IMR-90 (cell line): ENCODE data around the gene CYP2R1. TPM values are rescaled to one million over a fixed set of nuclear protein-coding genes. Genes with fewer than 3 reads are reported as not detected.
A peak's percentile ranks its signal among the peaks of the same experiment; 100 is the strongest.

Source experiments
- ATAC-seq: fragments of 200-7000 bp; cut with Tn5 transposase; 2 replicates; pipeline ENCODE4 v1.9.1; 2020; ENCODE audit warnings: low read depth, mild to moderate bottlenecking, moderate library complexity
- BruUV-seq: library from RNA; stranded (reverse); fragments of 400-500 nt; replicated peaks from 2 replicates; lab custom pipeline; 2021; lab: Mats Ljungman, UMichigan
- CTCF ChIA-PET: fragments of 300-600 bp; formaldehyde crosslinking; extraction: SDS; loops from one replicate; lab custom pipeline; 2021; ENCODE audit warnings: antibody characterized with exemption; lab: Yijun Ruan, JAX
- POLR2A ChIA-PET: fragments of 300-600 bp; sonication (Branson Sonifier 250); formaldehyde crosslinking; loops from one replicate; lab custom pipeline; 2022; ENCODE audit warnings: antibody characterized with exemption; ENCODE audit not compliant: unreplicated experiment; lab: Charles Lee
- DNase-seq: peaks from one replicate; pipeline ENCODE4 v3.0.0; 2013
- H2AFZ ChIP-seq: replicated peaks from 2 replicates; pipeline ENCODE3; 2013; ENCODE audit warnings: low read length, mild to moderate bottlenecking; ENCODE audit not compliant: poor library complexity
- H2AK5ac ChIP-seq: 2 replicates; pipeline ENCODE4 v1.6.1; 2013; ENCODE audit warnings: low read depth, low read length, inconsistent platforms
- H2AK9ac ChIP-seq: replicated peaks from 2 replicates; pipeline ENCODE3; 2013; ENCODE audit warnings: mild to moderate bottlenecking, low read depth, low read length, moderate library complexity; ENCODE audit not compliant: poor library complexity
- H2BK120ac ChIP-seq: 2 replicates; pipeline ENCODE4 v1.6.1; 2013; ENCODE audit warnings: low read depth, low read length, inconsistent platforms
- H2BK15ac ChIP-seq: 3 replicates; pipeline ENCODE4 v1.6.1; 2013; ENCODE audit warnings: low read depth, low read length, inconsistent platforms
- H2BK20ac ChIP-seq: 2 replicates; pipeline ENCODE4 v1.6.1; 2013; ENCODE audit warnings: low read depth, mild to moderate bottlenecking, inconsistent platforms, low read length, moderate library complexity
- H2BK5ac ChIP-seq: 2 replicates; pipeline ENCODE4 v1.6.1; 2013; ENCODE audit warnings: mild to moderate bottlenecking, low read depth, low read length, inconsistent platforms; ENCODE audit not compliant: poor library complexity, severe bottlenecking
- H3K14ac ChIP-seq: replicated peaks from 2 replicates; pipeline ENCODE4 v1.6.1; 2013; ENCODE audit warnings: low read depth, low read length, inconsistent platforms
- H3K18ac ChIP-seq: 2 replicates; pipeline ENCODE4 v1.6.1; 2013; ENCODE audit warnings: low read depth, low read length, control low read depth
- H3K23ac ChIP-seq: 2 replicates; pipeline ENCODE4 v1.6.1; 2013; ENCODE audit warnings: low read depth, low read length, inconsistent platforms
- H3K27ac ChIP-seq: 2 replicates; pipeline ENCODE4 v1.5.1; 2013; ENCODE audit warnings: mild to moderate bottlenecking, control low read depth, low read length; ENCODE audit not compliant: insufficient read depth
- H3K27me3 ChIP-seq: 2 replicates; pipeline ENCODE4 v1.6.1; 2013; ENCODE audit warnings: low read length; ENCODE audit not compliant: control insufficient read depth, insufficient read depth
- H3K36me3 ChIP-seq: 2 replicates; pipeline ENCODE4 v1.6.1; 2013; ENCODE audit warnings: low read length, mixed read lengths; ENCODE audit not compliant: control insufficient read depth, insufficient read depth
- H3K4ac ChIP-seq: 2 replicates; pipeline ENCODE4 v1.6.1; 2013; ENCODE audit warnings: low read depth, low read length, inconsistent platforms
- H3K4me1 ChIP-seq: 2 replicates; pipeline ENCODE4 v1.6.1; 2013; ENCODE audit warnings: low read length, mixed read lengths; ENCODE audit not compliant: control insufficient read depth, insufficient read depth
- H3K4me2 ChIP-seq: 2 replicates; pipeline ENCODE4 v1.6.1; 2013; ENCODE audit warnings: low read depth, mild to moderate bottlenecking, control low read depth, low read length, moderate library complexity
- H3K4me3 ChIP-seq: 2 replicates; pipeline ENCODE4 v1.5.1; 2013; ENCODE audit warnings: low read depth, mild to moderate bottlenecking, control low read depth, low read length, moderate library complexity; ENCODE audit not compliant: insufficient read depth
- H3K56ac ChIP-seq: 2 replicates; pipeline ENCODE4 v1.6.1; 2013; ENCODE audit warnings: low read length, inconsistent platforms; ENCODE audit not compliant: insufficient read depth; ENCODE audit errors: extremely low read depth
- H3K79me1 ChIP-seq, 2 experiments: 2 replicates each; pipeline ENCODE4 v1.6.1; 2013; ENCODE audit warnings: low read length in 2 of 2, inconsistent platforms in 1 of 2, low read depth in 1 of 2
- H3K9ac ChIP-seq: 2 replicates; pipeline ENCODE4 v1.6.1; 2013; ENCODE audit warnings: low read depth, low read length, control low read depth
- H3K9me1 ChIP-seq: 2 replicates; pipeline ENCODE4 v1.6.1; 2013; ENCODE audit warnings: low read length, inconsistent platforms; ENCODE audit not compliant: insufficient read depth
- H3K9me3 ChIP-seq: 2 replicates; pipeline ENCODE4 v1.6.1; 2013; ENCODE audit warnings: low read length; ENCODE audit not compliant: control insufficient read depth, insufficient read depth
- H4K20me1 ChIP-seq: 2 replicates; pipeline ENCODE4 v1.6.1; 2013; ENCODE audit warnings: low read length, inconsistent platforms; ENCODE audit not compliant: insufficient read depth
- H4K5ac ChIP-seq: 2 replicates; pipeline ENCODE4 v1.6.1; 2013; ENCODE audit warnings: mild to moderate bottlenecking, low read depth, low read length, control low read depth
- H4K8ac ChIP-seq, 2 experiments: 2 replicates each; pipeline ENCODE4 v1.6.1; 2013; ENCODE audit warnings: low read depth in 2 of 2, low read length in 2 of 2, control low read depth in 1 of 2, inconsistent platforms in 1 of 2
- H4K91ac ChIP-seq: 2 replicates; pipeline ENCODE4 v1.6.1; 2013; ENCODE audit warnings: low read depth, low read length, inconsistent platforms; ENCODE audit not compliant: insufficient read depth
- CEBPB ChIP-seq: IDR thresholded peaks from 2 replicates; pipeline ENCODE4 v1.6.1; 2012; ENCODE audit warnings: low read depth, low read length, improper control_type of control experiment
- CTCF ChIP-seq: conservative IDR thresholded peaks from 2 replicates; pipeline ENCODE4 v1.5.1; 2012; ENCODE audit warnings: mild to moderate bottlenecking, low read depth, low read length, improper control_type of control experiment
- FOS ChIP-seq: fragments of 150-350 bp; IDR thresholded peaks from 2 replicates; pipeline ENCODE4 v1.6.1; 2016; ENCODE audit warnings: low read depth, low read length
- MAFK ChIP-seq: IDR thresholded peaks from 2 replicates; pipeline ENCODE4 v1.6.1; 2012; ENCODE audit warnings: low read depth, low read length, improper control_type of control experiment
- RAD21 ChIP-seq: IDR thresholded peaks from 2 replicates; pipeline ENCODE4 v1.6.1; 2012; ENCODE audit warnings: low read length, improper control_type of control experiment
- RFX5 ChIP-seq: IDR thresholded peaks from 2 replicates; pipeline ENCODE4 v1.8.0; 2012; ENCODE audit warnings: low read depth, mild to moderate bottlenecking, low read length, moderate library complexity
- SMC3 ChIP-seq: fragments of 150-350 bp; IDR thresholded peaks from 2 replicates; pipeline ENCODE4 v1.6.1; 2016; ENCODE audit warnings: low read depth, mild to moderate bottlenecking, antibody characterized with exemption, low read length, moderate library complexity
- USF2 ChIP-seq: fragments of 150-350 bp; IDR thresholded peaks from 2 replicates; pipeline ENCODE4 v1.6.1; 2017; ENCODE audit warnings: mild to moderate bottlenecking, antibody characterized with exemption, low read length, low read depth
- WGBS, 2 experiments: methylation state at CpG; one replicate each; pipeline versions ENCODE4 v1.1.5 to v1.1.7; 2013; ENCODE audit warnings: missing lambda C conversion rate in 2 of 2; ENCODE audit not compliant: insufficient read length in 1 of 2; ENCODE audit errors: extremely low coverage in 2 of 2; 5-methylcytosine and 5-hydroxymethylcytosine counted together
- dilution Hi-C: fragments of 300-500 bp; cut with HindIII; formaldehyde crosslinking; loops from one replicate; pipeline ENCODE4 v1.14.3; 2018; ENCODE audit warnings: low sequenced_read_pairs; ENCODE audit not compliant: unreplicated experiment
- in situ Hi-C: fragments of 300-500 bp; cut with MboI; formaldehyde crosslinking; loops from 3 replicates; pipeline ENCODE4 v1.14.3; 2019; ENCODE audit warnings: low sequenced_read_pairs, inconsistent platforms, mixed read lengths
- intact Hi-C: fragments of 100-400 bp; cut with micrococcal nuclease; formaldehyde crosslinking; loops from 2 replicates; pipeline ENCODE4 v1.10.0; 2022
- polyA plus RNA-seq, 3 experiments: library from polyadenylated mRNA; depleted of rRNA; stranded (reverse); fragments of >200 nt; gene quantifications; 2 replicates each; pipeline ENCODE4 v1.2.3, GENCODE V29; 2012; ENCODE audit warnings: low replicate concordance in 1 of 3
- total RNA-seq: library from RNA; depleted of rRNA; stranded (reverse); fragments of >200 nt; gene quantifications from 2 replicates; pipeline ENCODE4 v1.2.3, GENCODE V29; 2012

CYP2R1 gene
- total and polyA plus RNA-seq, 2 of the 4 experiments (the other 2 are of a cell fraction): 4.7 to 5.2 TPM

- Histone ChIP-seq H3K56ac (no peak overlapping the region), H2AK5ac (no peak overlapping the region), H3K9me3 (no peaks in the 10 kb centered on the region), H3K27ac (no peak overlapping the region), H3K23ac (no peak overlapping the region), H2AFZ (no peak overlapping the region), H2BK5ac (no peak overlapping the region), H3K27me3 (no peaks in the 10 kb centered on the region), H3K36me3 (no peaks in the 10 kb centered on the region), H3K9ac (no peak overlapping the region), H2BK120ac (no peak overlapping the region), H4K20me1 (no peaks in the 10 kb centered on the region), H4K91ac (no peak overlapping the region), H2AK9ac (no peak overlapping the region), H4K5ac (no peak overlapping the region), H3K4me1 (no peaks in the 10 kb centered on the region), H3K4me2 (no peak overlapping the region), H3K4ac (no peak overlapping the region), H3K79me1 (no peaks in the 10 kb centered on the region), H2BK15ac (no peak overlapping the region), H3K9me1 (no peaks in the 10 kb centered on the region), H4K8ac (no peak overlapping the region), H2BK20ac (no peak overlapping the region), H3K18ac (no peak overlapping the region), H3K14ac (no peak overlapping the region), H3K4me3 (no peak overlapping the region)
- BruUV-seq: no TSS peak
- ATAC-seq (no peak), DNase-seq (no peak)
- dilution Hi-C loops (no loop called here), intact Hi-C loops (no loop called here), in situ Hi-C loops (loop anchor here (25.0 kb wide), 1 partner anchor 622 kb away; no protein-coding TSS in a partner anchor)
- POLR2A ChIA-PET: no interaction called here
- TF ChIP-seq SMC3: no peak
- TF ChIP-seq FOS: no peak
- TF ChIP-seq RAD21: no peak
- TF ChIP-seq MAFK: peak; percentile 65
- no peak for TF ChIP-seq USF2
- no peak for TF ChIP-seq RFX5
- peak; percentile 58 for TF ChIP-seq CEBPB
- TF ChIP-seq CTCF: no peak
- CTCF ChIA-PET: no interaction called here
- WGBS, 2 experiments: no CpG with 5 or more reads among the region's 1 CpG
These were observed 7.3 kb downstream of the CYP2R1 start for GRCh38 chr11:14884667-14885273.
